ENCODE results near the gene TUB. TPM values are rescaled to one million over a fixed set of nuclear protein-coding genes. Genes with fewer than 3 reads are reported as not detected.
A peak's percentile ranks its signal among the peaks of the same experiment; 100 is the strongest.

Gene TUB
- total RNA-seq, 1 donor from 2014 or later, result 5.2 TPM

DNA sequence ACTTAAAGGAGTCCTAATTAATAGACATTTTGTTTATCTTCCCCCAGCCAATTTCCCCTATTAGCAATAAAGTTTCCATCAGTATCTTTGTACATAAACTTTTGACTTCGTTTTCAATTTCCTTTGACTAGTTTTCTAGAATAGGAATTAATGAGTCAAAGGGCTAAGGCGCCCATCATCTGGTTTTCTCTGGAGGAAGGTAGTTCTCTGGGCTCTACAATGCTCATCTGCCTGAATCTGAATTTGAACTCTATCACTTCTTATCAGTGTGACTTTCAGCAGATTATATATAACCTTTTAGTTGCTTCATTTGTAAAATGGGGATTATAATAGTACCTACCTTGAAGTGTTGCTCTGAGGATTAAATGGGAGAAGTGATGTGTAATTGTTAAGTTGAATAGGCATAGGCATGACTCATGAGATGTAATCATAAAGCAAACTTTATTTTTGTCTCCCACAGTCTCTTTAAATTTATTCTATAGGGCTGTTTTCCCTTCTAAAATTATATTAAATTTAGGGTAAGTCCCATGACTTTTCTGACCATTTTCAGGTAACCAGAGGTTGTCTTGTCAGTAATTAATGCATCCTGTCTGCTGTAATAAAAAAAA, 5.8 kb upstream of the TUB start:
- intact Hi-C loops (cut with DNase I), result no loop called here
- H3K9me3 ChIP-seq, result no peaks in the 10 kb centered on the region
- H3K27ac ChIP-seq, result no peak overlapping the region
- H3K36me3 ChIP-seq, result no peaks in the 10 kb centered on the region
- ATAC-seq (no peak), DNase-seq (no peak)
- no peak for TF ChIP-seq CTCF (IDR thresholded peaks at IDR 0.05)
- H3K27me3 ChIP-seq (ENCODE audit: low read depth), result peaks cover 3% of the 10 kb centered on the region
- no peak overlapping the region for H3K4me3 ChIP-seq
- no peaks in the 10 kb centered on the region for H3K4me1 ChIP-seq

GRCh38 chr11:8079111-8079675, 1.8 kb upstream of the TUB start:
- intact Hi-C loops (cut with DNase I), result no loop called here
- ATAC-seq (no peak), DNase-seq (no peak)
- Histone ChIP-seq H3K36me3 (no peaks in the 10 kb centered on the region), H3K27me3 (ENCODE audit: low read depth) (peaks cover 19% of the 10 kb centered on the region), H3K4me1 (peaks cover 5% of the 10 kb centered on the region), H3K9me3 (no peaks in the 10 kb centered on the region), H3K4me3 (no peak overlapping the region), H3K27ac (no peak overlapping the region)
- TF ChIP-seq CTCF (IDR thresholded peaks at IDR 0.05), result no peak

DNA sequence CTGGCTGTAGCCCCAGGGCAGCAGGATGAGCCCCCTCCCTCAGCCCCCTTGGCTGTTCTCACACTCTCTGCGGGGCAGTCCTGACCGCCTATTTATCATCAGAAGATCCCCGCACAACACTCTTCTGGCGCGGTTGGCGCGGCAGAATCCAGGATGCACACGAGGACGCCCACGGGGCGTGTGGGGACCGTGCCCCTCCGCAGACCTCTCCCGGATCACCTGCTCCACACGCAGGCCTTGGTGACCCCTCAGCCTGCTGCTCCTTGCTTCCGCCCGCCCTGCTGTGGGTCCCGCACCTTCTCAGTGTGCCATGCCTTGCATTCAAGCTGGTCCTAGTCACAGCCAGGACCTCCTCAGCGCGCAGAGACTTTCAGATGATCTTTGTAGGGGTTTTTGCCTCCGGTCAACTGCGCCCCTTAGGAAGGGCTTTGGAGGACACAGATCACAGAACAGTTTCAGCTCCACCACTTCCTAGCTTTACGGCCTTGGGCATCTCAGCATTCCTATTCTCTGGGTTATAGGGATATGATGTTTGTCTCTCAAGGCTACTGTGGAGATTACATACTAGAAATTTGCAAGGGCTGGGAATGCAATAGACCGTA, 841 bp upstream of the TUB start:
- Histone ChIP-seq H3K4me3 (peak overlapping the region; percentile 52), H3K36me3 (no peaks in the 10 kb centered on the region)
- ATAC-seq, result no peak

DNA sequence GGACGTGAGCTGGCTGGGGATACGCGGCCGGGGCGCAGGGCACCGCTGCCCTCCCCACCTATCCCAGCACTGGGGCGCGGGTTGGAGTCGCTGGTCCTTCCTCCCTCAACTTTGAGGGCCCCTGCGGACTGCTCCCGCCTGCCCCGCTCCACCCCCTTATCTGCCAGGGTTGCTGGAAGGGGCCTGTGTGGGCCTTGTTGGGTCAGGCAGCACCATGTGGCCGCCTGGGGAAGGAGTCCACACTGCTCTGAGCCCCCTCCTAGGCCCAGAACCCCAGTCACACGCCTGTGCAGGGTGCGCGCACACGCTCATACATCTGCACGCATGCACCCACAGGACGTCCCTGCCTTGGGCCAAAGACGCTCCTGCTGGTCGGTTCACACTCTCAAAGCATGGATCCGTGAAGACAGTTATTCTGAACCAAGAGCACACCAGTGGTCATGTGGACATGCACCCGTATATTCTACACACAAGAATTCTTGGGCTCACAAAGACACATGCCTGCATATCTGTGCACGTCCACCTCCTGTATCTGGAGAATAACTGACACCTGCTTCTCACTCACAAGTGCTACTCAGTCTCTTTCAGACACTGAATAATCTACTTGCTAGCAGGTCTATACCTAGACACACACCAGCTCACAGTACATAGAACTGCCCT, 710 bp downstream of the TUB start:
- DNase-seq, result no peak

More for the DNA sequence above, 841 bp upstream of the TUB start:
- no peaks in the 10 kb centered on the region for H3K9me3 ChIP-seq
- H3K27me3 ChIP-seq (ENCODE audit: low read depth), result peaks cover 24% of the 10 kb centered on the region
- peaks cover 5% of the 10 kb centered on the region for H3K4me1 ChIP-seq
- TF ChIP-seq CTCF (IDR thresholded peaks at IDR 0.05), result no peak
- H3K27ac ChIP-seq, result no peak overlapping the region
- intact Hi-C loops (cut with DNase I), result no loop called here
- DNase-seq, result no peak

More for the DNA sequence above, 710 bp downstream of the TUB start:
- Histone ChIP-seq H3K36me3 (no peaks in the 10 kb centered on the region), H3K4me1 (peaks cover 5% of the 10 kb centered on the region), H3K9me3 (no peaks in the 10 kb centered on the region), H3K27ac (no peak overlapping the region), H3K4me3 (peak overlapping the region; percentile 52), H3K27me3 (ENCODE audit: low read depth) (peaks cover 26% of the 10 kb centered on the region)
- TF ChIP-seq CTCF (IDR thresholded peaks at IDR 0.05), result no peak
- peak; percentile 6 to 28 for ATAC-seq
- intact Hi-C loops (cut with DNase I), result no loop called here
